ENCODE measurements around the gene EPB41L4B. TPM values are rescaled to one million over a fixed set of nuclear protein-coding genes. Genes with fewer than 3 reads are reported as not detected.

The EPB41L4B gene
- total RNA-seq, 1 experiment from 2014 or later, result 8.1 TPM

- ATAC-seq (no peak), DNase-seq (ENCODE audit: low read depth, low spot score) (no peak)
- Histone ChIP-seq H3K9me3 (ENCODE audit: control insufficient read depth in 1 of 2, insufficient read depth in 1 of 2, low read depth in 1 of 2, low read length in 2 of 2) (no peaks in the 10 kb centered on the region), H3K27ac (ENCODE audit: low read depth, low read length) (no peak overlapping the region), H3K4me1 (ENCODE audit: control insufficient read depth in 1 of 2, insufficient read depth in 2 of 2, low read length in 2 of 2) (peaks cover 8 to 23% of the 10 kb centered on the region in 2 experiments), H3K27me3 (ENCODE audit: insufficient read depth, low read length) (no peaks in the 10 kb centered on the region), H3K79me2 (ENCODE audit: insufficient read depth, low read length) (no peaks in the 10 kb centered on the region), H3K4me2 (ENCODE audit: low read length) (no peak overlapping the region), H3K9ac (ENCODE audit: low read length) (no peak overlapping the region), H3K4me3 (replicated peaks in 1 of 2; ENCODE audit: low read depth in 1 of 2, low read length in 2 of 2) (no peak overlapping the region), H4K20me1 (ENCODE audit: insufficient read depth) (no peaks in the 10 kb centered on the region), H3K9me2 (ENCODE audit: insufficient read depth) (no peaks in the 10 kb centered on the region), H2AFZ (ENCODE audit: low read depth, low read length, poor library complexity, severe bottlenecking) (no peak overlapping the region), H3K36me3 (ENCODE audit: control insufficient read depth in 1 of 2, insufficient read depth in 2 of 2, low read length in 2 of 2) (no peaks in the 10 kb centered on the region)
- intact Hi-C loops (cut with micrococcal nuclease), result no loop called here
- no peak for TF ChIP-seq ZFX (IDR thresholded peaks at IDR 0.05)
- 0 out of 2 replicates have a peak, but pooled peaks have one; percentile 26 for TF ChIP-seq SP1 (IDR thresholded peaks at IDR 0.05; ENCODE audit: low read depth)
- 0 out of 2 replicates have a peak, but pooled peaks have one; percentile 14 for TF ChIP-seq JUND (IDR thresholded peaks at IDR 0.05)
- TF ChIP-seq ZBTB33 (IDR thresholded peaks at IDR 0.05; ENCODE audit: extremely low read depth, insufficient replicate concordance, low read length), result no peak
- no TSS peak for BruUV-seq (replicated peaks)
- ChIA-PET CTCF (no interaction called here), POLR2A (interaction anchor here (1.2 kb wide), 1 partner anchor 14 kb away, joined by 3 read pairs; no protein-coding TSS in a partner anchor), RAD21 (ENCODE audit: low non-redundant PET in 1 of 2, low total read pairs in 2 of 2, uncharacterized antibody in 2 of 2, unreplicated experiment in 2 of 2) (no interaction called here)
These were observed 10.5 kb upstream of the EPB41L4B start for GRCh38 chr9:109331353-109331752.

- intact Hi-C loops (cut with micrococcal nuclease), result loop anchor here (10.0 kb wide), 1 partner anchor 475 kb away; the partner anchor contains the start of gene ACTL7B
- peak overlapping the region; percentile 88 for H2AFZ ChIP-seq (ENCODE audit: low read depth, low read length, poor library complexity, severe bottlenecking)
- DNase-seq (ENCODE audit: low read depth, low spot score) (no peak), ATAC-seq (peak; percentile 43)
- no TSS peak for BruUV-seq (replicated peaks)
- ChIA-PET POLR2A (interaction anchor here (0.8 kb wide), 1 partner anchor 150 kb away, joined by 3 read pairs; no protein-coding TSS in a partner anchor), RAD21 (ENCODE audit: low non-redundant PET in 1 of 2, low total read pairs in 2 of 2, uncharacterized antibody in 2 of 2, unreplicated experiment in 2 of 2) (interaction anchor here in 1 of 2 experiments (0.7 kb wide), 1 partner anchor 11 kb away, joined by 6 read pairs; no protein-coding TSS in a partner anchor), CTCF (no interaction called here)
- H3K27me3 ChIP-seq (ENCODE audit: insufficient read depth, low read length), result no peaks in the 10 kb centered on the region
- TF ChIP-seq ZFX (IDR thresholded peaks at IDR 0.05), result peak; percentile 57
- TF ChIP-seq CBX3 (IDR thresholded peaks at IDR 0.05; ENCODE audit: low read depth), result no peak
- no peak overlapping the region for H3K27ac ChIP-seq (ENCODE audit: low read depth, low read length)
- H3K9me3 ChIP-seq (ENCODE audit: control insufficient read depth in 1 of 2, insufficient read depth in 1 of 2, low read depth in 1 of 2, low read length in 2 of 2), result no peaks in the 10 kb centered on the region
- no peaks in the 10 kb centered on the region for H3K79me2 ChIP-seq (ENCODE audit: insufficient read depth, low read length)
- H3K4me2 ChIP-seq (ENCODE audit: low read length), result peak overlapping the region; percentile 47
- H3K9me2 ChIP-seq (ENCODE audit: insufficient read depth), result no peaks in the 10 kb centered on the region
- peak overlapping the region; percentile 10; the same call in 1 of the 2 replicates for H3K9ac ChIP-seq (ENCODE audit: low read length)
- H3K4me3 ChIP-seq (replicated peaks in 1 of 2; ENCODE audit: low read depth in 1 of 2, low read length in 2 of 2), result no peak overlapping the region
- no peaks in the 10 kb centered on the region for H4K20me1 ChIP-seq (ENCODE audit: insufficient read depth)
- H3K4me1 ChIP-seq (ENCODE audit: control insufficient read depth in 1 of 2, insufficient read depth in 2 of 2, low read length in 2 of 2), result peaks cover 8 to 23% of the 10 kb centered on the region in 2 experiments
- H3K36me3 ChIP-seq (ENCODE audit: control insufficient read depth in 1 of 2, insufficient read depth in 2 of 2, low read length in 2 of 2), result no peaks in the 10 kb centered on the region
These were observed 8.9 kb upstream of the EPB41L4B start for GRCh38 chr9:109329638-109330258.
